ENCODE data around the gene ADAMTS12.

GRCh38 chr5:33827018-33827707 is 64.6 kb downstream of the ADAMTS12 start:
- TF ChIP-seq EZH2phosphoT487 (IDR thresholded peaks at IDR 0.05; ENCODE audit: borderline replicate concordance, low read length) (no peak), CTCF (conservative IDR thresholded peaks at IDR 0.05; ENCODE audit: low read depth, low read length) (no peak)
